ENCODE results near the gene TP53TG5.
A peak's percentile ranks its signal among the peaks of the same experiment; 100 is the strongest.

Gene TP53TG5

GRCh38 chr20:45323731-45324130 lies 54.4 kb downstream of the TP53TG5 start:
- no peak for TF ChIP-seq CTCF (IDR thresholded peaks at IDR 0.05; ENCODE audit: low read depth, low read length, missing control alignments)
- no peak for DNase-seq (ENCODE audit: low read depth)
- no peak overlapping the region for H3K4me3 ChIP-seq (ENCODE audit: low read depth, low read length)

GRCh38 chr20:45322952-45323383 lies 55.2 kb downstream of the TP53TG5 start:
- H3K4me3 ChIP-seq (ENCODE audit: low read depth, low read length) = no peak overlapping the region

More at GRCh38 chr20:45322952-45323383, 55.2 kb downstream of the TP53TG5 start:
- no peak for DNase-seq (ENCODE audit: low read depth)
- peak; percentile 25 for TF ChIP-seq CTCF (IDR thresholded peaks at IDR 0.05; ENCODE audit: low read depth, low read length, missing control alignments)

Measured in GM12864 (cell line).